ENCODE data around the gene IL1RAPL2. TPM values are rescaled to one million over a fixed set of nuclear protein-coding genes. Genes with fewer than 3 reads are reported as not detected.

Gene IL1RAPL2
- total and polyA plus RNA-seq, 2 of the 8 experiments (the other 6 are each of a cell fraction or from before 2014, with no cell fraction given) = 0.20 to 1.3 TPM

GRCh38 chrX:104987063-104987462 lies 421.1 kb downstream of the IL1RAPL2 start:
- Histone ChIP-seq H3K4ac (replicated peaks; ENCODE audit: insufficient read length, low read depth, low read length) (no peak overlapping the region), H4K91ac (replicated peaks; ENCODE audit: insufficient read length, low read length) (no peak overlapping the region), H3K4me3 (ENCODE audit: extremely low read depth in 1 of 4, insufficient read depth in 2 of 4, low read depth in 3 of 4, low read length in 4 of 4) (no peak overlapping the region), H2BK20ac (ENCODE audit: low read length) (no peak overlapping the region), H3K27ac (ENCODE audit: low read depth, low read length) (no peak overlapping the region), H3K36me3 (ENCODE audit: control insufficient read depth in 2 of 4, insufficient read depth in 4 of 4, low read length in 3 of 4) (no peaks in the 10 kb centered on the region), H3K18ac (ENCODE audit: extremely low read depth, low read length) (no peak overlapping the region), H2BK12ac (ENCODE audit: low read depth, low read length) (no peak overlapping the region), H4K8ac (ENCODE audit: extremely low read depth, insufficient read depth, low read length) (no peak overlapping the region), H3K27me3 (replicated peaks in 1 of 4; ENCODE audit: control insufficient read depth in 3 of 4, extremely low read depth in 1 of 4, insufficient read depth in 3 of 4, low read length in 3 of 4) (no peaks in the 10 kb centered on the region), H2AFZ (ENCODE audit: low read length) (no peak overlapping the region), H3K23me2 (ENCODE audit: low read depth, low read length) (no peaks in the 10 kb centered on the region), H4K20me1 (replicated peaks in 1 of 2; ENCODE audit: control insufficient read depth in 1 of 2, insufficient read depth in 2 of 2, low read length in 2 of 2) (no peaks in the 10 kb centered on the region), H3K14ac (ENCODE audit: insufficient read length) (no peak overlapping the region), H3K79me2 (ENCODE audit: control insufficient read depth in 1 of 2, insufficient read depth in 2 of 2, low read length in 2 of 2) (no peaks in the 10 kb centered on the region), H3K4me2 (ENCODE audit: insufficient read depth in 1 of 2, low read depth in 2 of 2, low read length in 2 of 2) (no peak overlapping the region), H3K4me1 (replicated peaks in 1 of 4; ENCODE audit: control insufficient read depth in 3 of 4, insufficient read depth in 4 of 4, low read length in 3 of 4) (no peaks in the 10 kb centered on the region), H2BK15ac (ENCODE audit: low read length) (no peak overlapping the region), H3K23ac (ENCODE audit: insufficient read length) (no peak overlapping the region), H2AK5ac (ENCODE audit: low read depth, low read length) (no peak overlapping the region), H3K9me3 (ENCODE audit: insufficient read depth in 2 of 2, low read depth in 1 of 2, low read length in 1 of 2) (no peaks in the 10 kb centered on the region), H3K9ac (replicated peaks in 1 of 4; ENCODE audit: extremely low read depth in 1 of 4, low read depth in 3 of 4, low read length in 3 of 4) (no peak overlapping the region), H2BK120ac (replicated peaks; ENCODE audit: low read depth, low read length) (no peak overlapping the region), H2BK5ac (ENCODE audit: low read depth, low read length) (no peak overlapping the region), H3K79me1 (ENCODE audit: low read depth, low read length) (no peaks in the 10 kb centered on the region), H3K56ac (replicated peaks; ENCODE audit: insufficient read length, low read depth, low read length) (no peak overlapping the region), H4K5ac (ENCODE audit: insufficient read length, low read depth, low read length) (no peak overlapping the region)
- TF ChIP-seq CREB1 (IDR thresholded peaks at IDR 0.05) = no peak
- no peak for TF ChIP-seq RAD21 (IDR thresholded peaks at IDR 0.05 in 1 of 2, conservative IDR thresholded peaks at IDR 0.05 in 1 of 2; ENCODE audit: low read depth in 2 of 2, low read length in 2 of 2)
- TF ChIP-seq NANOG (IDR thresholded peaks at IDR 0.05; ENCODE audit: insufficient read depth, low read depth, low read length, poor library complexity, severe bottlenecking) = no peak
- no peak for TF ChIP-seq NRF1 (IDR thresholded peaks at IDR 0.05; ENCODE audit: low read depth, low read length)
- TF ChIP-seq KDM4A (IDR thresholded peaks at IDR 0.05; ENCODE audit: low read depth, low read length, severe bottlenecking) = no peak
- TF ChIP-seq HDAC2 (IDR thresholded peaks at IDR 0.05; ENCODE audit: borderline replicate concordance in 1 of 2, low read depth in 2 of 2, low read length in 2 of 2) = no peak
- no peak for TF ChIP-seq BRCA1 (IDR thresholded peaks at IDR 0.05; ENCODE audit: low read depth, low read length)
- no peak for TF ChIP-seq GABPA (IDR thresholded peaks at IDR 0.05; ENCODE audit: borderline replicate concordance, insufficient read depth, low read length)
- no peak for TF ChIP-seq JUN (IDR thresholded peaks at IDR 0.05; ENCODE audit: low read depth, low read length)
- TF ChIP-seq POLR2AphosphoS5 (IDR thresholded peaks at IDR 0.05; ENCODE audit: low read depth, low read length) = no peak
- ChIA-PET POLR2A (ENCODE audit: partially characterized antibody) (no interaction called here), CTCF (ENCODE audit: partially characterized antibody) (no interaction called here)
- DNase-seq (ENCODE audit: low read depth in 1 of 2, low spot score in 2 of 2) (no peak), FAIRE-seq (no peak)

Data from H1 (cell line).